Measurements from ENCODE around the gene ANP32A.
"Not testable (repeated sequence)": the region's sequence is repeated elsewhere in the genome, so short reads cannot be mapped to it uniquely, and the experiment has no call there.

ANP32A gene

GRCh38 chr15:68820295-68821189 is at the start of gene ANP32A:
TSS of gene ANP32A (minus strand) at chr15:68820895. CDS start at chr15:68820751, 144 bp downstream.
- DNase-seq: peak; percentile 97

- no peak for DNase-seq
Observed at GRCh38 chr15:68868296-68868695, 47.6 kb upstream of the ANP32A start.

- DNase-seq: no peak
Observed at GRCh38 chr15:68862415-68862814, 41.7 kb upstream of the ANP32A start.

GRCh38 chr15:68858666-68859065 is 38.0 kb upstream of the ANP32A start:
- DNase-seq: not testable (repeated sequence)

GRCh38 chr15:68857443-68857842 is 36.7 kb upstream of the ANP32A start:
- not testable (repeated sequence) for DNase-seq

- no peak for DNase-seq
Observed at GRCh38 chr15:68852461-68852860, 31.8 kb upstream of the ANP32A start.

- no peak for DNase-seq
Observed at GRCh38 chr15:68851971-68852370, 31.3 kb upstream of the ANP32A start.

GRCh38 chr15:68849497-68849896 is 28.8 kb upstream of the ANP32A start:
- no peak for DNase-seq

GRCh38 chr15:68846851-68847439 is 26.2 kb upstream of the ANP32A start:
- no peak for DNase-seq

GRCh38 chr15:68844856-68845550 is 24.3 kb upstream of the ANP32A start:
- DNase-seq: no peak

- peak; percentile 69 for DNase-seq
Observed at GRCh38 chr15:68843425-68844311, 23.0 kb upstream of the ANP32A start.

GRCh38 chr15:68842958-68843357 is 22.3 kb upstream of the ANP32A start:
- DNase-seq: no peak

GRCh38 chr15:68834346-68834745 is 13.7 kb upstream of the ANP32A start:
- DNase-seq: no peak

- DNase-seq: no peak
Observed at GRCh38 chr15:68833700-68834331, 13.1 kb upstream of the ANP32A start.

- no peak for DNase-seq
Observed at GRCh38 chr15:68830141-68830785, 9.6 kb upstream of the ANP32A start.

GRCh38 chr15:68829068-68829467 is 8.4 kb upstream of the ANP32A start:
- peak; percentile 18 for DNase-seq

- DNase-seq: no peak
Observed at GRCh38 chr15:68823561-68823960, 2.9 kb upstream of the ANP32A start.

GRCh38 chr15:68822818-68823217 is 2.1 kb upstream of the ANP32A start:
- no peak for DNase-seq

- peak; percentile 47 for DNase-seq
Observed at GRCh38 chr15:68821841-68822381, 1.2 kb upstream of the ANP32A start.

GRCh38 chr15:68821190-68821840 is 620 bp upstream of the ANP32A start:
- DNase-seq: no peak

All from DMS53 (cell line).